ENCODE results near the gene OR13C8. TPM values are rescaled to one million over a fixed set of nuclear protein-coding genes. Genes with fewer than 3 reads are reported as not detected.

OR13C8 gene
- total and polyA plus RNA-seq, 7 donors = not detected

GRCh38 chr9:104611213-104611612, 42.2 kb downstream of the OR13C8 start:
- H3K36me3 ChIP-seq = no peaks in the 10 kb centered on the region

GRCh38 chr9:104617418-104617817, 48.5 kb downstream of the OR13C8 start:
- no peak for DNase-seq
- Histone ChIP-seq H3K27me3 (no peaks in the 10 kb centered on the region), H3K27ac (no peak overlapping the region), H3K9me3 (no peaks in the 10 kb centered on the region), H3K4me1 (no peaks in the 10 kb centered on the region), H3K4me3 (no peak overlapping the region), H3K36me3 (no peaks in the 10 kb centered on the region)
- TF ChIP-seq CTCF (IDR thresholded peaks at IDR 0.05) (no peak), POLR2AphosphoS5 (IDR thresholded peaks at IDR 0.05) (no peak), EP300 (IDR thresholded peaks at IDR 0.05) (no peak), POLR2A (IDR thresholded peaks at IDR 0.05) (no peak)
- intact Hi-C loops (cut with DNase I) = no loop called here

More at GRCh38 chr9:104611213-104611612, 42.2 kb downstream of the OR13C8 start:
- no peaks in the 10 kb centered on the region for H3K27me3 ChIP-seq
- no peaks in the 10 kb centered on the region for H3K4me1 ChIP-seq
- H3K9me3 ChIP-seq = no peaks in the 10 kb centered on the region
- H3K27ac ChIP-seq = no peak overlapping the region
- TF ChIP-seq POLR2A (IDR thresholded peaks at IDR 0.05) (no peak), POLR2AphosphoS5 (IDR thresholded peaks at IDR 0.05) (no peak)
- no peak for DNase-seq
- H3K4me3 ChIP-seq = no peak overlapping the region
- WGBS, 2 donors = 48 to 82% methylated on average over 2 of the region's 2 CpGs
- intact Hi-C loops (cut with DNase I) = no loop called here

- Histone ChIP-seq H3K27ac (no peak within 1 kb of the TSS), H3K27me3 (no peaks in the 10 kb centered on the region), H3K4me3 (no peak within 1 kb of the TSS), H3K4me1 (no peaks in the 10 kb centered on the region), H3K36me3 (no peaks in the 10 kb centered on the region), H3K9me3 (no peaks in the 10 kb centered on the region)
- intact Hi-C loops (cut with DNase I) = no loop called here
- TF ChIP-seq EP300 (IDR thresholded peaks at IDR 0.05) = no peak
- no peak for TF ChIP-seq CTCF (IDR thresholded peaks at IDR 0.05)
- TF ChIP-seq POLR2AphosphoS5 (IDR thresholded peaks at IDR 0.05) = no peak
- no peak for TF ChIP-seq POLR2A (IDR thresholded peaks at IDR 0.05)
- no peak for DNase-seq
- WGBS, 2 donors = 75 to 77% methylated on average over 2 of the region's 2 CpGs
These were observed 49.1 kb downstream of the OR13C8 start, which contains the start of gene OR13C9 for GRCh38 chr9:104618104-104618503. OR13C9 (minus strand) TSS chr9:104618204; CDS start chr9:104618204, 0 bp downstream.

Other genes with a start within 250 kb of the OR13C8 start
- gene OR13F1, start 64.9 kb upstream of the OR13C8 start, total RNA-seq = not detected
- not detected for gene OR13F1, start 64.9 kb upstream of the OR13C8 start, polyA plus RNA-seq
- gene OR13C4, start 42.0 kb upstream of the OR13C8 start, total RNA-seq = not detected
- not detected for gene OR13C4, start 42.0 kb upstream of the OR13C8 start, polyA plus RNA-seq
- gene OR13C3, start 32.3 kb upstream of the OR13C8 start, total RNA-seq = not detected
- not detected for gene OR13C3, start 32.3 kb upstream of the OR13C8 start, polyA plus RNA-seq
- gene OR13C5, start 30.2 kb downstream of the OR13C8 start, total RNA-seq = not detected
- gene OR13C5, start 30.2 kb downstream of the OR13C8 start, polyA plus RNA-seq = not detected
- under 1 TPM in 1 of 4 donors, not detected in 3; 0.49 TPM for gene OR13C2, start 36.5 kb downstream of the OR13C8 start, total RNA-seq
- not detected for gene OR13C2, start 36.5 kb downstream of the OR13C8 start, polyA plus RNA-seq
- gene OR13C9, start 49.0 kb downstream of the OR13C8 start, total RNA-seq = under 1 TPM in 1 of 4 donors, not detected in 3; 0.36 TPM
- not detected for gene OR13C9, start 49.0 kb downstream of the OR13C8 start, polyA plus RNA-seq
- gene OR13D1, start 125.3 kb downstream of the OR13C8 start, total RNA-seq = not detected
- gene OR13D1, start 125.3 kb downstream of the OR13C8 start, polyA plus RNA-seq = not detected
- gene NIPSNAP3A, start 178.5 kb downstream of the OR13C8 start, total RNA-seq = 10 to 100 TPM; 18.3 to 23.8 (median 22.0) TPM
- 10 to 100 TPM; 24.5 to 97.9 (median 92.7) TPM for gene NIPSNAP3A, start 178.5 kb downstream of the OR13C8 start, polyA plus RNA-seq
- gene NIPSNAP3B, start 195.0 kb downstream of the OR13C8 start, total RNA-seq = 1 to 10 TPM in 3 of 4 donors, under 1 TPM in 1; 0.83 to 2.3 (median 1.5) TPM
- gene NIPSNAP3B, start 195.0 kb downstream of the OR13C8 start, polyA plus RNA-seq = 1 to 10 TPM in 1 of 3 donors, not detected in 2; 1.2 TPM

All from sigmoid colon (tissue), 7 donors.